Peyer's patch (tissue), 4 donors: ENCODE measurements around the gene AXIN1.

ENCODE experiments used
- POLR2A ChIP-seq, 2 donors: fragments of 450-650 bp; IDR thresholded peaks; one replicate each; pipeline ENCODE4 v1.5.1; 2017; ENCODE audit warnings: antibody characterized with exemption in 2 of 2, mild to moderate bottlenecking in 2 of 2, moderate library complexity in 2 of 2
- TF ChIP-seq, protein P1 (sequence below), 6 experiments: fragments of 450-650 bp in 4 of 6; fragments of 200-600 bp in 2 of 6; sonication (generic) in 1 of 6; IDR thresholded peaks; one replicate each; pipeline ENCODE4 v1.5.1; 2017 to 2019; ENCODE audit warnings: antibody characterized with exemption in 6 of 6, mild to moderate bottlenecking in 3 of 6, moderate library complexity in 1 of 6

DNA sequence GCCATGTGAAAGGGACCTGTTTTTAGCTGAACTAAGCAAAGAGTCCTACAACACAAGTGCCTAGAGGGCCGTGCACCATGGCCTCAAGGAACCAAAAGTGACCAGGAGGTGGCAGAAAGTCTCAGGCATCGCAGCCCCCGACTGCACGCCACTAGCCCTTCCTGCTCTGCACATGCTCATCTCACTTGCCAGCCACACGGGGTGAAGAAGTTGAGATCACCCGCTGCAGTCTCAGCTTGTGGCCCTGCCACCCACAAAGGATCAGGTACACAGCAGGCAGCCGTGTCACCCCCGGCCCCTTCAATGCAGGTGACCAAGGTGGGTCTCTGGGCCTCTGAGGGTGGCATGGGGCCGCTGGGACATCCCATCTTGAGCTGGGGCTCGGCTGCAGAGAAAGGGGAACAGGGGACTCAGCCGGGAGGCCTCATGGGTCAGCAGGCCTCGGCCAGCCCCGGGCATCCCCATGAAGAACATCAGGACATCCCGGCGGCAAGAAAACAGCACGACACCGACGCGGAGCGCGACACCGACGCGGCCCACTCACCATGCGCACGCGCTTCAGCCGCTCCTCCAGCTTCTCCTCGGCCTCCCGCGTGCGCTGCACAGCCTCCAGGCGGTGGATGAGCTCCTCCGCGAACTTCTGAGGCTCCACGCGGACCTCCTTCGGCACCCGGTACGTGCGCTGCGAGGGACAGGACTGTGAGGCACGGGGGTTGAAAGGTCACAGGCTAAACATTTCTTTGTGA, 48.6 kb downstream of the AXIN1 start:
- TF ChIP-seq, protein P1, sequence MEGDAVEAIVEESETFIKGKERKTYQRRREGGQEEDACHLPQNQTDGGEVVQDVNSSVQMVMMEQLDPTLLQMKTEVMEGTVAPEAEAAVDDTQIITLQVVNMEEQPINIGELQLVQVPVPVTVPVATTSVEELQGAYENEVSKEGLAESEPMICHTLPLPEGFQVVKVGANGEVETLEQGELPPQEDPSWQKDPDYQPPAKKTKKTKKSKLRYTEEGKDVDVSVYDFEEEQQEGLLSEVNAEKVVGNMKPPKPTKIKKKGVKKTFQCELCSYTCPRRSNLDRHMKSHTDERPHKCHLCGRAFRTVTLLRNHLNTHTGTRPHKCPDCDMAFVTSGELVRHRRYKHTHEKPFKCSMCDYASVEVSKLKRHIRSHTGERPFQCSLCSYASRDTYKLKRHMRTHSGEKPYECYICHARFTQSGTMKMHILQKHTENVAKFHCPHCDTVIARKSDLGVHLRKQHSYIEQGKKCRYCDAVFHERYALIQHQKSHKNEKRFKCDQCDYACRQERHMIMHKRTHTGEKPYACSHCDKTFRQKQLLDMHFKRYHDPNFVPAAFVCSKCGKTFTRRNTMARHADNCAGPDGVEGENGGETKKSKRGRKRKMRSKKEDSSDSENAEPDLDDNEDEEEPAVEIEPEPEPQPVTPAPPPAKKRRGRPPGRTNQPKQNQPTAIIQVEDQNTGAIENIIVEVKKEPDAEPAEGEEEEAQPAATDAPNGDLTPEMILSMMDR (IDR thresholded peaks at IDR 0.05) = peak in 3 of 6 experiments; percentile 13 to 30 (median 25)
- TF ChIP-seq POLR2A (IDR thresholded peaks at IDR 0.05) = no peak
